Testis (tissue), 3 donors: ENCODE data around the gene FAM98A. TPM values are rescaled to one million over a fixed set of nuclear protein-coding genes. Genes with fewer than 3 reads are reported as not detected.
A peak's percentile ranks its signal among the peaks of the same experiment; 100 is the strongest.

Experiments
- DNase-seq: peaks from one replicate; pipeline ENCODE4 v3.0.0-alpha.2; 2019
- H3K27ac ChIP-seq, 2 donors: fragments of 200-600 bp; sonication (generic); one replicate each; pipeline ENCODE4 v1.5.1; 2019
- H3K27me3 ChIP-seq: fragments of 200-600 bp; sonication (generic); one replicate; pipeline ENCODE4 v1.5.1; 2019
- H3K36me3 ChIP-seq: fragments of 200-600 bp; sonication (generic); one replicate; pipeline ENCODE4 v1.5.1; 2017; ENCODE audit warnings: low read depth; ENCODE audit errors: missing control alignments
- H3K4me1 ChIP-seq: fragments of 200-600 bp; sonication (generic); one replicate; pipeline ENCODE4 v1.5.1; 2019
- H3K4me3 ChIP-seq, 2 donors: fragments of 200-600 bp; sonication (generic); one replicate each; pipeline ENCODE4 v1.5.1; 2017 to 2019
- H3K9me3 ChIP-seq: fragments of 200-600 bp; sonication (generic); one replicate; pipeline ENCODE4 v1.5.1; 2017
- POLR2A ChIP-seq: fragments of 450-650 bp; IDR thresholded peaks from one replicate; pipeline ENCODE4 v1.6.1; 2017; ENCODE audit warnings: antibody characterized with exemption, mild to moderate bottlenecking, moderate library complexity
- WGBS, 2 donors: methylation state at CpG; one replicate each; pipeline ENCODE4 v1.1.5; 2018; 5-methylcytosine and 5-hydroxymethylcytosine counted together
- intact Hi-C: fragments of 100-400 bp; cut with DNase I; formaldehyde crosslinking; loops from one replicate; pipeline ENCODE4 v1.15.1; 2023; ENCODE audit warnings: low total_unique reads
- polyA plus RNA-seq: library from polyadenylated mRNA; stranded (reverse); fragments of 350-450 nt; fragmentation: Illumina TruSeq; extraction: RNeasy Lipid Tissue Mini Kit (QIAGEN cat#74804); gene quantifications from one replicate; pipeline ENCODE4 v1.2.3, GENCODE V29; 2014; ENCODE audit warnings: low read depth, low replicate concordance; ENCODE audit not compliant: insufficient read depth
- total RNA-seq, 2 donors: library from RNA; depleted of rRNA; stranded (reverse); fragments of >200 nt; gene quantifications; one replicate each; pipeline ENCODE4 v1.2.3, GENCODE V29; 2016
- TF ChIP-seq, protein P1 (sequence below), 3 experiments: fragments of 450-650 bp in 2 of 3; fragments of 200-600 bp in 1 of 3; sonication (generic) in 1 of 3; IDR thresholded peaks; one replicate each; pipeline ENCODE4 v1.5.1; 2016 to 2019; ENCODE audit warnings: antibody characterized with exemption in 3 of 3, mild to moderate bottlenecking in 2 of 3, moderate library complexity in 1 of 3

Gene FAM98A
- total and polyA plus RNA-seq, 3 donors from 2014 or later = 133 to 231 (median 134) TPM

DNA sequence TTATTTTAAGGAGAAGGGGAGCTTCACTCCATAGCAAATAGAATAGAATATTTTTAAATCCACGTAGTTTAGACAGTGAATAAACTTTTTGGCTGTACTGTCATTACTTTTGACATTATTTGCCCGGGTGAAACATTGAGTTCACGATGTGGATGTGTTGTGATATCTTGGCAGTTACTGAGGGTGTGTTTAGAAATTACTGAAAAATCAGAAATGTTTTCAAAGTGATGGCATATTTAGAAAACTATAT, 769 bp upstream of the FAM98A start:
- DNase-seq = no peak
- Histone ChIP-seq H3K4me3 (peak overlapping the region; percentile 75 to 96), H3K27me3 (no peaks in the 10 kb centered on the region), H3K9me3 (no peaks in the 10 kb centered on the region), H3K4me1 (peaks cover 12% of the 10 kb centered on the region), H3K36me3 (no peaks in the 10 kb centered on the region), H3K27ac (peak overlapping the region; percentile 57 to 79)
- TF ChIP-seq, protein P1, sequence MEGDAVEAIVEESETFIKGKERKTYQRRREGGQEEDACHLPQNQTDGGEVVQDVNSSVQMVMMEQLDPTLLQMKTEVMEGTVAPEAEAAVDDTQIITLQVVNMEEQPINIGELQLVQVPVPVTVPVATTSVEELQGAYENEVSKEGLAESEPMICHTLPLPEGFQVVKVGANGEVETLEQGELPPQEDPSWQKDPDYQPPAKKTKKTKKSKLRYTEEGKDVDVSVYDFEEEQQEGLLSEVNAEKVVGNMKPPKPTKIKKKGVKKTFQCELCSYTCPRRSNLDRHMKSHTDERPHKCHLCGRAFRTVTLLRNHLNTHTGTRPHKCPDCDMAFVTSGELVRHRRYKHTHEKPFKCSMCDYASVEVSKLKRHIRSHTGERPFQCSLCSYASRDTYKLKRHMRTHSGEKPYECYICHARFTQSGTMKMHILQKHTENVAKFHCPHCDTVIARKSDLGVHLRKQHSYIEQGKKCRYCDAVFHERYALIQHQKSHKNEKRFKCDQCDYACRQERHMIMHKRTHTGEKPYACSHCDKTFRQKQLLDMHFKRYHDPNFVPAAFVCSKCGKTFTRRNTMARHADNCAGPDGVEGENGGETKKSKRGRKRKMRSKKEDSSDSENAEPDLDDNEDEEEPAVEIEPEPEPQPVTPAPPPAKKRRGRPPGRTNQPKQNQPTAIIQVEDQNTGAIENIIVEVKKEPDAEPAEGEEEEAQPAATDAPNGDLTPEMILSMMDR (IDR thresholded peaks at IDR 0.05) = no peak
- TF ChIP-seq POLR2A = no peak
- intact Hi-C loops = no loop called here
- WGBS, 2 donors = 4 to 7% methylated on average over 3 of the region's 3 CpGs

DNA sequence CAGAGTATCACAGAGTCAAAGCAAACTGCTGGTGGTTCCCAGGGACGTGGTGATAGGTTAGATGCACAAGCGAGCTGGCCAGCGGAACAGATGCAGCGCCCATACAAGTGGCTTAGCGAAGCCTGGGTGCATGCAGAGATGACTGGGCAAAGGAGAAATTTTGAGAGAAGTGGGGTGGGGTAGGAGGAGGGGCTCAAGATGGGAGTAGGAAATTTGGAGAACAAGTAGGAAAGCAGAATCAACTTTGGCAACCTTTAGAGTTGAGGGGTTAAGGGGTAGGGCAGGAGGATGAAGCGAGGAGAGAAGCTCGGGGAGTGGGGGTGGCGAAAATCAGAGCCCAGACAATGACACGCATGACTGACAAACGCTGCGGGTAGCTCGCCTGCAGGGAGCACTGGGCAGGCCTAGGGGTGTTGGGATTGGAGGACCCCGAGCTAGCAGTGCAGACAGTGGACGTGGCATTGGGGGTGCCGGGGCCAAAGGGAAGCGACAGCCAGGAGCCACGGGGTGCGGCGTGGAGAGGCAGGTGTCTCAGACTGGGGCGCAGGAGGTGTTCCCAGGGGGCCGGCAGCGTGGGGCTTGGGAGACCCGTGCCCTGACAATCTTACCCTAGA, 431 bp downstream of the FAM98A start:
- intact Hi-C loops = no loop called here

DNA sequence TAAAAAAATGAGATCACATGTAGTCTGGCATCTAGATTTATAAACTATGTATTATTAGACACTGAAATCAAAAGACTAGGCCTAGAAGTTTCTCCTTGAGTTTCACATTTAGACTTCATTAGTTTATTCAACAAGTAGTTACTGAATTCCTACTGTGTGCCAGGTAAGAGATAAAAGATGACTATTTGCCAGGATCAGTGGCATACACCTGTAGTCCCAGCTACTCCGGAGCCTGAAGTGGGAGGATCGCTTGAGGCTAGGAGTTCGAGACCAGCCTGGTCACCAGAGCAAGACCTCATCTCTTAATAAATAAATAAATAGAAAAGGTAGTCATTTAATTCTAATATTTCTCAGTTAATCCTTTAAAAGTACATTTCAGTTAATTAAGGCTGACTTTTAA, 2.1 kb downstream of the FAM98A start:
- Histone ChIP-seq H3K27ac (peak overlapping the region; percentile 48 to 57), H3K36me3 (no peaks in the 10 kb centered on the region), H3K27me3 (no peaks in the 10 kb centered on the region), H3K4me3 (peak overlapping the region in 1 of 2 donors; percentile 96), H3K4me1 (peaks cover 12% of the 10 kb centered on the region), H3K9me3 (no peaks in the 10 kb centered on the region)
- TF ChIP-seq POLR2A = no peak
- TF ChIP-seq, protein P1 (IDR thresholded peaks at IDR 0.05) = no peak
- intact Hi-C loops = no loop called here
- WGBS, 2 donors = 46 to 79% methylated on average over 3 of the region's 3 CpGs
- DNase-seq = peak; percentile 37

More for the DNA sequence above, 431 bp downstream of the FAM98A start:
- TF ChIP-seq POLR2A = no peak
- TF ChIP-seq, protein P1 (IDR thresholded peaks at IDR 0.05) = no peak
- no peaks in the 10 kb centered on the region for H3K9me3 ChIP-seq
- peak; percentile 58 for DNase-seq
- peak overlapping the region; percentile 75 to 96 for H3K4me3 ChIP-seq
- no peaks in the 10 kb centered on the region for H3K27me3 ChIP-seq
- no peaks in the 10 kb centered on the region for H3K36me3 ChIP-seq
- peaks cover 12% of the 10 kb centered on the region for H3K4me1 ChIP-seq
- 0% methylated on average over 20 to 23 of the region's 23 CpGs for WGBS, 2 donors
- peak overlapping the region; percentile 57 to 63 for H3K27ac ChIP-seq

DNA sequence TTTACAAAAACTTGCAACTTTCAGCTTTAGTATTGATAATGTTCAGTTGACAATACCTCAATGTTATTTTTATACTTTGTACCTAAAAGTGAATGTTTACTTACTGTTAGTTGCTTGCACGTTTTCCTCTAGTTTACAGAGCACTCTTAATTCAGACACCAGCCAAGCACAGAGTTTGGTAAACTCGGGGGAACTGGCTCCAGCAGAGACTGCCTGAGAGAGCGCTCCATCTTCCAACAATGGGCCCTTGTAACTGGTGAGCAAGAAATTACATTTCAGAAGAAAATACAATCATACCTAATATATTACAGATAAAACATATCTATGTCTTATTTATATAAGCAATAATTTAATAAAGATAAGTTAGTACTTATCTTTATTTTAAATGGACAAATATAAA, 3.7 kb downstream of the FAM98A start:
- WGBS, 2 donors = 42 to 64% methylated on average over 3 of the region's 3 CpGs
- Histone ChIP-seq H3K4me1 (peaks cover 12% of the 10 kb centered on the region), H3K27ac (peak overlapping the region in 1 of 2 donors; percentile 29), H3K9me3 (no peaks in the 10 kb centered on the region), H3K27me3 (no peaks in the 10 kb centered on the region), H3K4me3 (no peak overlapping the region), H3K36me3 (no peaks in the 10 kb centered on the region)
- intact Hi-C loops = no loop called here
- peak; percentile 33 for DNase-seq
- no peak for TF ChIP-seq POLR2A
- TF ChIP-seq, protein P1 (IDR thresholded peaks at IDR 0.05) = no peak

DNA sequence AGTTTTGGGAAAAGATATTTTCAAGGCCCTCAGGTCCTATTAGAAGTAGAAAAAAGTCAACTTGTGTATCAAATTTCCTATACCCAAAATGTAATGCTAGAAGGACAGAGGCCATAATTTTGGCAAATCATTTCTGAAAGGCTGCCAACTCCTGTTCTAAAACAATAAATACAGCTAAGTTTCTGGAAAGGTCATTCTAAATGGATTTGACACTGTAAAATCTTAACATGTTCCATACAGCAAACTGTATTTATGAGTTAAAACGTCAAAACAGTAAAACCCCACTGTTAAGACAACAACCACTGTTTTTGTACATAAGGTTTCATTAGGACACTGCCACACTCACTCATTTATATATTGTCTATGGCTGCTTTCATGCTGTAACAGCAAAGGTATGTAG, 9.7 kb downstream of the FAM98A start:
- Histone ChIP-seq H3K27me3 (no peaks in the 10 kb centered on the region), H3K36me3 (no peaks in the 10 kb centered on the region), H3K27ac (peak overlapping the region in 1 of 2 donors; percentile 47), H3K4me1 (peaks cover 11% of the 10 kb centered on the region), H3K9me3 (no peaks in the 10 kb centered on the region), H3K4me3 (no peak overlapping the region)
- DNase-seq = no peak
- intact Hi-C loops = no loop called here
- 26 to 45% methylated on average over 1 of the region's 1 CpG for WGBS, 2 donors
- TF ChIP-seq, protein P1 (IDR thresholded peaks at IDR 0.05) = no peak
- TF ChIP-seq POLR2A = no peak
